Natural killer cell (primary cell): ENCODE measurements around the gene EIF2S2. TPM values are rescaled to one million over a fixed set of nuclear protein-coding genes. Genes with fewer than 3 reads are reported as not detected.

Source experiments
- ATAC-seq, 3 donors: fragments of 150-1000 bp in 2 of 3; fragments of 200-7000 bp in 1 of 3; cut with Tn5 transposase; 1 replicate in 1 of 3; 2 replicates in 2 of 3; pipeline ENCODE4 v1.10.0; 2021; ENCODE audit warnings: mild to moderate bottlenecking in 2 of 3, moderate library complexity in 2 of 3
- DNase-seq, 2 donors: peaks; one replicate each; pipeline versions ENCODE4 v3.0.0 to v3.0.0-alpha.2; 2013 to 2021; ENCODE audit warnings: mixed read lengths in 1 of 2
- H3K27ac ChIP-seq: one replicate; pipeline ENCODE4 v1.5.1; 2013; ENCODE audit warnings: mild to moderate bottlenecking, low read length
- H3K27me3 ChIP-seq: one replicate; pipeline ENCODE4 v1.6.1; 2013; ENCODE audit warnings: low read length; ENCODE audit not compliant: control insufficient read depth, insufficient read depth
- H3K36me3 ChIP-seq: one replicate; pipeline ENCODE4 v1.6.1; 2013; ENCODE audit warnings: low read length; ENCODE audit not compliant: control insufficient read depth, insufficient read depth
- H3K4me1 ChIP-seq: one replicate; pipeline ENCODE4 v1.6.1; 2013; ENCODE audit warnings: low read length; ENCODE audit not compliant: control insufficient read depth, insufficient read depth
- H3K4me3 ChIP-seq: one replicate; pipeline ENCODE4 v1.5.1; 2013; ENCODE audit warnings: low read length
- H3K9me3 ChIP-seq: one replicate; pipeline ENCODE4 v1.6.1; 2013; ENCODE audit warnings: low read length; ENCODE audit not compliant: control insufficient read depth, insufficient read depth
- H3K27ac Mint-ChIP-seq, 2 donors: one replicate each; pipeline ENCODE4 v1.8.0; 2022; ENCODE audit warnings: mild to moderate bottlenecking in 2 of 2, mixed read lengths in 2 of 2, moderate library complexity in 1 of 2
- H3K27me3 Mint-ChIP-seq, 2 donors: one replicate each; pipeline ENCODE4 v1.8.0; 2022; ENCODE audit warnings: low read depth in 2 of 2, mixed read lengths in 2 of 2
- H3K36me3 Mint-ChIP-seq: one replicate; pipeline ENCODE4 v1.8.0; 2022; ENCODE audit warnings: mixed read lengths
- H3K4me1 Mint-ChIP-seq, 2 donors: one replicate each; pipeline ENCODE4 v1.8.0; 2022; ENCODE audit warnings: mixed read lengths in 2 of 2
- H3K4me3 Mint-ChIP-seq: one replicate; pipeline ENCODE4 v1.8.0; 2022; ENCODE audit warnings: mild to moderate bottlenecking, moderate library complexity, mixed read lengths
- H3K9me3 Mint-ChIP-seq, 2 donors: one replicate each; pipeline ENCODE4 v1.8.0; 2022; ENCODE audit warnings: mixed read lengths in 2 of 2
- WGBS: methylation state at CpG from one replicate; pipeline ENCODE4 v1.1.7; 2013; ENCODE audit warnings: missing lambda C conversion rate; ENCODE audit not compliant: insufficient coverage; 5-methylcytosine and 5-hydroxymethylcytosine counted together
- intact Hi-C: fragments of 100-400 bp; cut with micrococcal nuclease; formaldehyde crosslinking; loops from one replicate; pipeline ENCODE4 v1.14.2; 2022
- total RNA-seq, 4 donors: library from RNA; stranded (reverse); fragments of 120-200 nt in 1 of 4; gene quantifications; one replicate each; pipeline versions ENCODE4 v1.2.3 to v1.2.4, GENCODE V29; 2013 to 2022
- TF ChIP-seq, protein P1 (sequence below): fragments of 200-600 bp; IDR thresholded peaks from one replicate; pipeline ENCODE4 v1.8.0; 2022; ENCODE audit warnings: antibody characterized with exemption

Gene EIF2S2
- total RNA-seq, 3 donors from 2014 or later (not counting 1 experiment from before 2014, with no cell fraction given) = 17.6 to 20.0 (median 17.6) TPM

DNA sequence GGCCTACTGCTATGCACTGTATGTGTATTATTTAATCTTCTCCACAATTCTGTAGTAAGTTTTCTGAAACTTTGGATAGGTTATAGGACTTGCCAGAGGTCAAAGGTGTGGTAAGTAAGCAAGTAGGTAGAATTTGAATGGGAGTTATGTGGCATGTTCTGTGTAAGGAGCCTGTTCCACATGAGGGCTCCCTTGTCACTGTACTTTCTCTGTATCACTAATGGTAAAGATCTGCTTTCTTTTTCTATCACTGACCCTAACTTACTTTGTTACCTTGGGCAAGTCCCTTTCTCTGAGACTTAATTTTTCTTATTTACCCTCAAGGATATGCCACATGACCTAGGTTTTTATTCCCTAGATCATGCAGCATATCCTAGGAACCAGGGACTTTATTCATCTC, 50.3 kb downstream of the EIF2S2 start:
- H3K27ac Mint-ChIP-seq = peak overlapping the region; percentile 66 to 81
- Histone ChIP-seq H3K27me3 (no peaks in the 10 kb centered on the region), H3K36me3 (peaks cover 6% of the 10 kb centered on the region), H3K9me3 (no peaks in the 10 kb centered on the region), H3K4me3 (no peak overlapping the region), H3K27ac (no peak overlapping the region), H3K4me1 (peaks cover 7% of the 10 kb centered on the region)
- no peaks in the 10 kb centered on the region for H3K27me3 Mint-ChIP-seq
- TF ChIP-seq, protein P1, sequence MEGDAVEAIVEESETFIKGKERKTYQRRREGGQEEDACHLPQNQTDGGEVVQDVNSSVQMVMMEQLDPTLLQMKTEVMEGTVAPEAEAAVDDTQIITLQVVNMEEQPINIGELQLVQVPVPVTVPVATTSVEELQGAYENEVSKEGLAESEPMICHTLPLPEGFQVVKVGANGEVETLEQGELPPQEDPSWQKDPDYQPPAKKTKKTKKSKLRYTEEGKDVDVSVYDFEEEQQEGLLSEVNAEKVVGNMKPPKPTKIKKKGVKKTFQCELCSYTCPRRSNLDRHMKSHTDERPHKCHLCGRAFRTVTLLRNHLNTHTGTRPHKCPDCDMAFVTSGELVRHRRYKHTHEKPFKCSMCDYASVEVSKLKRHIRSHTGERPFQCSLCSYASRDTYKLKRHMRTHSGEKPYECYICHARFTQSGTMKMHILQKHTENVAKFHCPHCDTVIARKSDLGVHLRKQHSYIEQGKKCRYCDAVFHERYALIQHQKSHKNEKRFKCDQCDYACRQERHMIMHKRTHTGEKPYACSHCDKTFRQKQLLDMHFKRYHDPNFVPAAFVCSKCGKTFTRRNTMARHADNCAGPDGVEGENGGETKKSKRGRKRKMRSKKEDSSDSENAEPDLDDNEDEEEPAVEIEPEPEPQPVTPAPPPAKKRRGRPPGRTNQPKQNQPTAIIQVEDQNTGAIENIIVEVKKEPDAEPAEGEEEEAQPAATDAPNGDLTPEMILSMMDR = no peak
- H3K36me3 Mint-ChIP-seq = no peaks in the 10 kb centered on the region
- no peak overlapping the region for H3K4me3 Mint-ChIP-seq
- intact Hi-C loops = no loop called here
- ATAC-seq (no peak), DNase-seq (no peak)
- H3K4me1 Mint-ChIP-seq = peaks cover 84 to 88% of the 10 kb centered on the region in 2 donors
- no peaks in the 10 kb centered on the region for H3K9me3 Mint-ChIP-seq

DNA sequence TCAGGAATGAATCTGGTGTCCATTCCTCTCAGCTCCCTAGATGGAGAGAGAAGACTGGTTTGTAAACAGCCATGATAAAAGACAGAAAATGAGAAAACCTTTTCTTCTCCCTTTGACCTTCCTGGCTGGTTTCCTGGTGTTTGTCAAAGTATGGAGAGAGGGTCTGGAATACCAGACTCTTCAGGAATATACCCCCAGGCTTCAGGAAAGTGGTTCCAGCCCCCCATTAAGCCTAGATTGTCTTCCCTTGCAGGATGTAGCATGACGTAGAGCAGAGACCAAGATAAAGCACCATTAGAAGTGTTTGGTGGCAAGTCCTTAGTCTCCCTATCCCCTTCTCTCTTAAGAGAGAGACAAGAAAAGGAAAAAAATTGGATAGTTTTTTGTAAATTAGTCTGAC, 51.1 kb downstream of the EIF2S2 start:
- Histone ChIP-seq H3K4me3 (no peak overlapping the region), H3K36me3 (peaks cover 6% of the 10 kb centered on the region), H3K4me1 (peaks cover 7% of the 10 kb centered on the region), H3K27ac (no peak overlapping the region), H3K27me3 (no peaks in the 10 kb centered on the region), H3K9me3 (no peaks in the 10 kb centered on the region)
- Mint-ChIP-seq H3K4me3 (no peak overlapping the region), H3K4me1 (peaks cover 91 to 95% of the 10 kb centered on the region in 2 donors), H3K27me3 (no peaks in the 10 kb centered on the region), H3K27ac (peak overlapping the region; percentile 66 to 81), H3K9me3 (no peaks in the 10 kb centered on the region), H3K36me3 (no peaks in the 10 kb centered on the region)
- DNase-seq (no peak), ATAC-seq (no peak)
- TF ChIP-seq, protein P1 = no peak
- intact Hi-C loops = no loop called here
- WGBS = no CpG with 5 or more reads among the region's 1 CpG

DNA sequence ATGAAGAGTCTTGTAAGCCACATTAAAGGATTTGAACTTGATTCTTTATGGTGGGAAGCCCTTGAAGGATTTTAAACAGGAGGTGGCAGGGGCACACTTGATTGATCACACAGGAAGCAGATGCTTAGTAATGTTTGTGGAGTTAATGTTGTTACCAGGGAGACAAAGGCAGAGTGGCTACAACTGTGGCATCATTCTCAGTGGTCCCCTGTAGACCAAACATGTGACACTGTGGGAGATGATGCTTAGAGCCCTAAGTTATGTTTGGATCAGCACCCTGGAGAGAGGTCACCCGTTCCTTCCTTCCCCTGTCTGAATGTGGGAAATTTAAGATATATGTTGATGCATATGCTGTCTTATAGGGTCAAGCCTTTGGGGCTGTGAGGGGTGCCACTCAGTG, 53.2 kb downstream of the EIF2S2 start:
- Histone ChIP-seq H3K4me3 (no peak overlapping the region), H3K36me3 (peaks cover 5% of the 10 kb centered on the region), H3K4me1 (peaks cover 14% of the 10 kb centered on the region), H3K27ac (no peak overlapping the region), H3K27me3 (no peaks in the 10 kb centered on the region), H3K9me3 (no peaks in the 10 kb centered on the region)
- Mint-ChIP-seq H3K27me3 (no peaks in the 10 kb centered on the region), H3K4me1 (peaks cover 94 to 96% of the 10 kb centered on the region in 2 donors), H3K36me3 (no peaks in the 10 kb centered on the region), H3K4me3 (no peak overlapping the region), H3K9me3 (no peaks in the 10 kb centered on the region), H3K27ac (peak overlapping the region; percentile 78 to 81)
- ATAC-seq = peak; percentile 82 to 87 (median 83)
- TF ChIP-seq, protein P1 = no peak
- DNase-seq = peak in 1 of 2 donors; percentile 69
- intact Hi-C loops = no loop called here
- WGBS = 21% methylated on average over 1 of the region's 1 CpG

DNA sequence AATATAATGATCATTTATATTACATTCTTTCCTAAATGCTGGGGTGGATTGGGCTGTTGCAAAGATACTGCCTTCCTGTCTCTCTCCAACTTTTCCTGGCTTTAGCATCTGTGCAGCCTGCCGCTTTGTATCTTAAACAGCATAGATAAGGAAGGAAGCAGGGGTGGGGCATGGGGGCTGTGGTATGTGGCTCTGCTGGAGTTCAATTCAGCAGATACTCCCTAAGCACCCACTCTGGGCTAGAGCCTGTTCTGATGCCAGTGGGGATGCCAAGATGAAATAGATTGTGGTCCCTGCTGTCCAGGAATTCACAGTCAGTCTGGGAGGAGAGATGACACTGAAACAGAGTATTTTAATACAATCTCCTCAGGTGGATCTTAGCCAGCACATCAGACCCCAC, 56.8 kb downstream of the EIF2S2 start:
- Histone ChIP-seq H3K27ac (no peak overlapping the region), H3K27me3 (no peaks in the 10 kb centered on the region), H3K36me3 (peaks cover under 1% of the 10 kb centered on the region), H3K4me3 (no peak overlapping the region), H3K4me1 (peaks cover 18% of the 10 kb centered on the region), H3K9me3 (no peaks in the 10 kb centered on the region)
- Mint-ChIP-seq H3K27me3 (no peaks in the 10 kb centered on the region), H3K27ac (peak overlapping the region; percentile 56 to 57), H3K4me3 (peak overlapping the region; percentile 32), H3K36me3 (no peaks in the 10 kb centered on the region), H3K4me1 (peaks cover 89 to 91% of the 10 kb centered on the region in 2 donors), H3K9me3 (no peaks in the 10 kb centered on the region)
- DNase-seq (no peak), ATAC-seq (no peak)
- WGBS = 40% methylated on average over 1 of the region's 1 CpG
- TF ChIP-seq, protein P1 = no peak
- intact Hi-C loops = no loop called here
